Measurements from ENCODE around the gene MOB3B.

GRCh38 chr9:27367175-27367798 is 162.3 kb downstream of the MOB3B start:
- no peak for TF ChIP-seq CTCF (IDR thresholded peaks at IDR 0.05)
- TF ChIP-seq POLR2A (IDR thresholded peaks at IDR 0.05): no peak
